OCI-LY1 (cell line): ENCODE data around the gene STX8.

ENCODE experiments used
- H2AFZ ChIP-seq: fragments of 200-600 bp; sonication (generic), shearing (Covaris generic); 2 replicates; pipeline ENCODE4 v1.6.0; 2014; ENCODE audit warnings: antibody characterized with exemption, mild to moderate bottlenecking, low read length
- H3F3A ChIP-seq: fragments of 200-600 bp; sonication (generic), shearing (Covaris generic); 2 replicates; pipeline ENCODE4 v1.6.0; 2014; ENCODE audit warnings: mild to moderate bottlenecking, antibody characterized with exemption, low read length, moderate library complexity; ENCODE audit not compliant: insufficient read depth
- H3K27ac ChIP-seq: fragments of 200-600 bp; sonication (generic); 2 replicates; pipeline ENCODE4 v1.5.1; 2014; ENCODE audit warnings: low read length, mixed run types, mild to moderate bottlenecking, low read depth; ENCODE audit not compliant: poor library complexity, severe bottlenecking
- H3K27me3 ChIP-seq: fragments of 200-600 bp; sonication (generic); 2 replicates; pipeline ENCODE4 v1.6.0; 2014; ENCODE audit warnings: antibody characterized with exemption, mild to moderate bottlenecking, low read length, moderate library complexity; ENCODE audit not compliant: insufficient read depth
- H3K36me3 ChIP-seq: fragments of 200-600 bp; sonication (generic); 2 replicates; pipeline ENCODE4 v1.6.1; 2014; ENCODE audit warnings: mild to moderate bottlenecking, antibody characterized with exemption, low read length, moderate library complexity, mixed read lengths; ENCODE audit not compliant: insufficient read depth
- H3K4me1 ChIP-seq: fragments of 200-600 bp; sonication (generic); 2 replicates; pipeline ENCODE4 v1.5.1; 2014; ENCODE audit warnings: mild to moderate bottlenecking, low read length, moderate library complexity; ENCODE audit not compliant: insufficient read depth, severe bottlenecking
- H3K4me2 ChIP-seq: fragments of 200-600 bp; sonication (generic), shearing (Covaris generic); 2 replicates; pipeline ENCODE4 v1.6.1; 2014; ENCODE audit warnings: low read length
- H3K4me3 ChIP-seq: fragments of 200-600 bp; sonication (generic); 2 replicates; pipeline ENCODE4 v1.5.1; 2014; ENCODE audit warnings: low read length, low read depth, mild to moderate bottlenecking, mixed read lengths; ENCODE audit not compliant: poor library complexity, severe bottlenecking
- H3K79me2 ChIP-seq: fragments of 200-600 bp; shearing (Covaris generic); 2 replicates; pipeline ENCODE4 v1.6.1; 2016; ENCODE audit warnings: mixed run types, low read length, mixed read lengths; ENCODE audit not compliant: insufficient read depth
- H3K9ac ChIP-seq: fragments of 200-600 bp; sonication (generic), shearing (Covaris generic); 2 replicates; pipeline ENCODE4 v1.6.1; 2014; ENCODE audit warnings: mild to moderate bottlenecking, low read length, mixed read lengths
- H3K9me2 ChIP-seq: fragments of 200-600 bp; sonication (generic), shearing (Covaris generic); 2 replicates; pipeline ENCODE4 v1.6.1; 2014; ENCODE audit warnings: low read depth, mild to moderate bottlenecking, low read length, mixed read lengths
- H3K9me3 ChIP-seq: fragments of 200-600 bp; shearing (Covaris generic); 2 replicates; pipeline ENCODE4 v1.6.1; 2014; ENCODE audit warnings: low read length, mixed read lengths
- H4K20me1 ChIP-seq: fragments of 200-600 bp; sonication (generic), shearing (Covaris generic); 2 replicates; pipeline ENCODE4 v1.6.0; 2016; ENCODE audit warnings: mild to moderate bottlenecking, low read length; ENCODE audit not compliant: insufficient read depth
- EZH2 ChIP-seq: fragments of 200-600 bp; sonication (generic), shearing (Covaris generic); IDR thresholded peaks from 2 replicates; pipeline ENCODE4 v1.8.0; 2017; ENCODE audit warnings: borderline replicate concordance, mixed run types, mild to moderate bottlenecking, antibody characterized with exemption, low read length, moderate library complexity, mixed read lengths
- TF ChIP-seq, protein P1 (sequence below): fragments of 200-600 bp; sonication (generic), shearing (Covaris generic); IDR thresholded peaks from 2 replicates; pipeline ENCODE4 v1.5.1; 2017; ENCODE audit warnings: mild to moderate bottlenecking, antibody characterized with exemption, low read length, moderate library complexity, mixed read lengths

Gene STX8

DNA sequence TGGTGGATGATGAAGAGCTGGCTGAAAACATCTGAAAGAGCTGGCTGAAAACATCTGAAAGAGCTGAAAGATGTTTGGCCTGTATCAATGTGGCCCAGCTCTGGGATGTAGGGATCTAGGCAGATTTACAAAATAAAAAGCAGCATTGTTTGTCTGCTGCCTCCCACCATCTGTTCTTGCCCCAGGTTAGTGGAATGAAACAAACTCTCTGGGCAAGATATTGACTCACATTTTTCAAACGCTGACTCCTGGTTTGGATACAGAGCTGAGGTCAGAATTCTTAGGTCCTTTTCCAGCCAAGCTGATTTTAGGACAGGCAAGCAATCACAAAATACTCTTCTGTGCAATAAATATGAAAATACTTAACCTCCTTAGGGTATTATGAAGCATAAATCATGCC lies 139.0 kb downstream of the STX8 start:
- H3K9ac ChIP-seq = no peak overlapping the region
- H3K4me2 ChIP-seq = no peak overlapping the region
- H3K36me3 ChIP-seq = no peaks in the 10 kb centered on the region
- H3F3A ChIP-seq = no peaks in the 10 kb centered on the region
- H3K4me3 ChIP-seq = no peak overlapping the region
- peaks cover 25% of the 10 kb centered on the region for H3K4me1 ChIP-seq
- H3K9me3 ChIP-seq = no peaks in the 10 kb centered on the region
- H3K79me2 ChIP-seq = no peaks in the 10 kb centered on the region
- H2AFZ ChIP-seq = no peak overlapping the region
- no peak for TF ChIP-seq EZH2
- TF ChIP-seq, protein P1, sequence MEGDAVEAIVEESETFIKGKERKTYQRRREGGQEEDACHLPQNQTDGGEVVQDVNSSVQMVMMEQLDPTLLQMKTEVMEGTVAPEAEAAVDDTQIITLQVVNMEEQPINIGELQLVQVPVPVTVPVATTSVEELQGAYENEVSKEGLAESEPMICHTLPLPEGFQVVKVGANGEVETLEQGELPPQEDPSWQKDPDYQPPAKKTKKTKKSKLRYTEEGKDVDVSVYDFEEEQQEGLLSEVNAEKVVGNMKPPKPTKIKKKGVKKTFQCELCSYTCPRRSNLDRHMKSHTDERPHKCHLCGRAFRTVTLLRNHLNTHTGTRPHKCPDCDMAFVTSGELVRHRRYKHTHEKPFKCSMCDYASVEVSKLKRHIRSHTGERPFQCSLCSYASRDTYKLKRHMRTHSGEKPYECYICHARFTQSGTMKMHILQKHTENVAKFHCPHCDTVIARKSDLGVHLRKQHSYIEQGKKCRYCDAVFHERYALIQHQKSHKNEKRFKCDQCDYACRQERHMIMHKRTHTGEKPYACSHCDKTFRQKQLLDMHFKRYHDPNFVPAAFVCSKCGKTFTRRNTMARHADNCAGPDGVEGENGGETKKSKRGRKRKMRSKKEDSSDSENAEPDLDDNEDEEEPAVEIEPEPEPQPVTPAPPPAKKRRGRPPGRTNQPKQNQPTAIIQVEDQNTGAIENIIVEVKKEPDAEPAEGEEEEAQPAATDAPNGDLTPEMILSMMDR = no peak
- no peak overlapping the region for H3K27ac ChIP-seq
- H3K9me2 ChIP-seq = no peaks in the 10 kb centered on the region
- no peaks in the 10 kb centered on the region for H4K20me1 ChIP-seq
- H3K27me3 ChIP-seq = no peaks in the 10 kb centered on the region

DNA sequence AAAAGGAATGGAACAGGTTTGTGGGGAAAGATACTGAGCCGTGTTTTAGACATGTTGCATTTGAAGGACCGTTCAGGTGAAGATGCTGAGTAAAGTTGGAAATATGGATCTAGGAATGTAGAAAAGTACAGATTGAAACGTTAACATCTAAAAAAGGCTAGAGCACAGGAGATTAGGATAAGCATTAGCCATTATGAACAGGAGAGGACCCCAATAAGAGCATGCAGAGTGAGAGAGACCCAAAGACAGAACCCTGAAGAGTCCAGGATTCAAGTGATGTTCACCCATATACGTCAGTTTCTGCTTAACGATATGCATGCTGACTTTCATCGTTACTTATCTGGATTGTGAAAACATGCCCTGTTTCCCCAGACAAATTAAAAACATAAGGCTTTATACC lies 140.5 kb downstream of the STX8 start:
- TF ChIP-seq, protein P1 = no peak
- no peak for TF ChIP-seq EZH2

DNA sequence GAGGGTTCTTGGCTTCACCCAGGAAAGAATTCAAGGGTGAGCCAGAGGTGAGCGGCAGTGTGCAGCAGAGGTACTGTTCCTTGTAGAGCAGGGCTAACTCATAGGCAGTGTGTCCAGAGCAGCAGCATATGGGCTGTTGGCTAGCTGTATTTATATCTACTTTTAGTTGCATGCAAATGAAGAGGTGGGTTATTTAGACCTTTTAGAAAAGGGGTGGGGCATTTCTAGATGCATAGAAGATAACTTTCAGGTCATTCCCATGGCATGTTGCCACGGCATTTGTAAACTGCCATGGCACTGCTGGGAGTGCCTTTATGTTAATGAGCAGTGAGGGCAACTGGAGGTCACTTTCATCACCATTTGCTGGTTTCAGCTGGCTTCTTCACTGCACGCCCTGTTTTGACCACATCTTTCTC lies 141.0 kb downstream of the STX8 start:
- H3F3A ChIP-seq = no peaks in the 10 kb centered on the region
- no peaks in the 10 kb centered on the region for H3K79me2 ChIP-seq
- TF ChIP-seq EZH2 = no peak
- TF ChIP-seq, protein P1 = no peak
- no peaks in the 10 kb centered on the region for H3K27me3 ChIP-seq
- H3K4me1 ChIP-seq = peaks cover 28% of the 10 kb centered on the region
- no peak overlapping the region for H3K9ac ChIP-seq
- no peaks in the 10 kb centered on the region for H3K9me2 ChIP-seq
- H3K4me3 ChIP-seq = no peak overlapping the region
- no peaks in the 10 kb centered on the region for H4K20me1 ChIP-seq
- no peaks in the 10 kb centered on the region for H3K9me3 ChIP-seq
- H3K4me2 ChIP-seq = no peak overlapping the region
- no peak overlapping the region for H2AFZ ChIP-seq
- H3K27ac ChIP-seq = no peak overlapping the region
- H3K36me3 ChIP-seq = no peaks in the 10 kb centered on the region

More for the DNA sequence above, 140.5 kb downstream of the STX8 start:
- H4K20me1 ChIP-seq = no peaks in the 10 kb centered on the region
- no peak overlapping the region for H3K4me2 ChIP-seq
- no peaks in the 10 kb centered on the region for H3K9me2 ChIP-seq
- no peaks in the 10 kb centered on the region for H3K27me3 ChIP-seq
- H3K4me1 ChIP-seq = peaks cover 28% of the 10 kb centered on the region
- no peak overlapping the region for H3K9ac ChIP-seq
- no peaks in the 10 kb centered on the region for H3F3A ChIP-seq
- no peak overlapping the region for H2AFZ ChIP-seq
- H3K9me3 ChIP-seq = no peaks in the 10 kb centered on the region
- H3K36me3 ChIP-seq = no peaks in the 10 kb centered on the region
- H3K79me2 ChIP-seq = no peaks in the 10 kb centered on the region
- no peak overlapping the region for H3K27ac ChIP-seq
- no peak overlapping the region for H3K4me3 ChIP-seq
